ENCODE data around the gene KSR1. TPM values are rescaled to one million over a fixed set of nuclear protein-coding genes. Genes with fewer than 3 reads are reported as not detected.
"Not testable (repeated sequence)": the region's sequence is repeated elsewhere in the genome, so short reads cannot be mapped to it uniquely, and the experiment has no call there.

The KSR1 gene
- total and polyA plus RNA-seq, 2 donors (not counting 1 experiment from before 2014, with no cell fraction given) = 5.3 to 10.1 TPM

DNA sequence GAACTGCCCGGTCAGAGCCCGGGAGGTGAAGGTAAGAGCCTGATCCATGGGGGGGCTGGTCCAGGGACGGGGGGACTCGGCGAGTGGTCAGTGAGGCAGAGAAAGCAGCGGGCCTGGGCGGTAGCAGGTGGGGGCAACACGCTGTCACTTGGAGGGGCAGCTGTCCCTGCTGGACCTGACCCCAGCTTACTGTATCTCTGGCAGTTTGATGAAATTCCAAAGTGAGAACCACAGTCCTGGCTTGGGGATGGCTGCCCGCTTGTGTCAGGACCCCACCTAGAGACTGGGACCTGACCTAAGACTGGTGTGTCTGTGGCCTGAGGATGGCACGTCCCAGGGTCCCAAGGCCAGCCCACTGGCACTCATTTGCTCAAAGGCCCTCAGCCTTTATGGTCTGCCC lies 35.1 kb upstream of the KSR1 start:
- no peak overlapping the region for H3K4me3 ChIP-seq (replicated peaks in 1 of 4; ENCODE audit: control extremely low read depth in 1 of 4, insufficient read depth in 1 of 4, low read depth in 3 of 4, low read length in 4 of 4)
- H3K27me3 ChIP-seq (ENCODE audit: control insufficient read depth, insufficient read depth, low read length) = peaks cover 3% of the 10 kb centered on the region
- H3K9me3 ChIP-seq (ENCODE audit: control insufficient read depth, insufficient read depth, low read depth, low read length) = no peaks in the 10 kb centered on the region
- DNase-seq (ENCODE audit: low read depth in 2 of 2) = no peak
- no peaks in the 10 kb centered on the region for H3K36me3 ChIP-seq (ENCODE audit: control insufficient read depth, insufficient read depth, low read length)
- H3K79me2 ChIP-seq (ENCODE audit: control insufficient read depth, insufficient read depth, low read length) = no peaks in the 10 kb centered on the region
- no peak overlapping the region for H3K9ac ChIP-seq (ENCODE audit: insufficient read depth, low read length)
- no peak overlapping the region for H2AFZ ChIP-seq (ENCODE audit: low read length)
- TF ChIP-seq EZH2 (IDR thresholded peaks at IDR 0.05; ENCODE audit: low read length, missing control alignments) = no peak
- TF ChIP-seq, protein P1, sequence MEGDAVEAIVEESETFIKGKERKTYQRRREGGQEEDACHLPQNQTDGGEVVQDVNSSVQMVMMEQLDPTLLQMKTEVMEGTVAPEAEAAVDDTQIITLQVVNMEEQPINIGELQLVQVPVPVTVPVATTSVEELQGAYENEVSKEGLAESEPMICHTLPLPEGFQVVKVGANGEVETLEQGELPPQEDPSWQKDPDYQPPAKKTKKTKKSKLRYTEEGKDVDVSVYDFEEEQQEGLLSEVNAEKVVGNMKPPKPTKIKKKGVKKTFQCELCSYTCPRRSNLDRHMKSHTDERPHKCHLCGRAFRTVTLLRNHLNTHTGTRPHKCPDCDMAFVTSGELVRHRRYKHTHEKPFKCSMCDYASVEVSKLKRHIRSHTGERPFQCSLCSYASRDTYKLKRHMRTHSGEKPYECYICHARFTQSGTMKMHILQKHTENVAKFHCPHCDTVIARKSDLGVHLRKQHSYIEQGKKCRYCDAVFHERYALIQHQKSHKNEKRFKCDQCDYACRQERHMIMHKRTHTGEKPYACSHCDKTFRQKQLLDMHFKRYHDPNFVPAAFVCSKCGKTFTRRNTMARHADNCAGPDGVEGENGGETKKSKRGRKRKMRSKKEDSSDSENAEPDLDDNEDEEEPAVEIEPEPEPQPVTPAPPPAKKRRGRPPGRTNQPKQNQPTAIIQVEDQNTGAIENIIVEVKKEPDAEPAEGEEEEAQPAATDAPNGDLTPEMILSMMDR (conservative IDR thresholded peaks at IDR 0.05 in 1 of 2, IDR thresholded peaks at IDR 0.05 in 1 of 2; ENCODE audit: low read depth in 1 of 2, low read length in 2 of 2) = no peak
- no peak overlapping the region for H3K27ac ChIP-seq (ENCODE audit: insufficient read depth, low read length)
- no peaks in the 10 kb centered on the region for H3K4me1 ChIP-seq (ENCODE audit: control insufficient read depth, extremely low read depth, insufficient read depth, low read length)
- no peak overlapping the region for H3K4me2 ChIP-seq (ENCODE audit: extremely low read depth, insufficient read depth, low read length)
- no peaks in the 10 kb centered on the region for H4K20me1 ChIP-seq (ENCODE audit: control insufficient read depth, extremely low read depth, insufficient read depth, low read length)

DNA sequence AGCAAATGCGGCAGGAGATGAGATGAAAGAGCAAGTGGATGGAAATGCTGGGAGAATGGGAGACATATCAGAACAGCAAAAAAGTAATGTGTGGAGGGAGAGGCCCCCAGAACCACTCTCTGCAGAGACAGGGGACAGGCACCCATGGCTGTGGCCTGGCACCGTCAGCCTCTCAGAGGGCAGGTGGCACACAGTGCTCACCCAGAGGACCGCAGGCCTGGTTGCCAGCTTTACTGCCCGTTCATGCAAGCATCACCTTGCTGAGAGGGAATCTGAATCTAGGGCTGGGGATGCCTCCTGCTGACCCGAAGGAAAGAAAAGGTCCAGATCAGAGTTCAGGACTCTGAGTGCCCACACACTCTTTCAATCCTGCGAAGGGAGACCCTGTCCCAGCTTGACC lies 34.6 kb upstream of the KSR1 start:
- not testable (repeated sequence) for H3K9me3 ChIP-seq (ENCODE audit: control insufficient read depth, insufficient read depth, low read depth, low read length); DNase-seq (ENCODE audit: low read depth in 2 of 2); H3K79me2 ChIP-seq (ENCODE audit: control insufficient read depth, insufficient read depth, low read length); H3K27me3 ChIP-seq (ENCODE audit: control insufficient read depth, insufficient read depth, low read length); H3K4me1 ChIP-seq (ENCODE audit: control insufficient read depth, extremely low read depth, insufficient read depth, low read length); H3K36me3 ChIP-seq (ENCODE audit: control insufficient read depth, insufficient read depth, low read length); H3K4me2 ChIP-seq (ENCODE audit: extremely low read depth, insufficient read depth, low read length); H3K9ac ChIP-seq (ENCODE audit: insufficient read depth, low read length); H3K4me3 ChIP-seq (replicated peaks in 1 of 4; ENCODE audit: control extremely low read depth in 1 of 4, insufficient read depth in 1 of 4, low read depth in 3 of 4, low read length in 4 of 4); H2AFZ ChIP-seq (ENCODE audit: low read length); H3K27ac ChIP-seq (ENCODE audit: insufficient read depth, low read length); H4K20me1 ChIP-seq (ENCODE audit: control insufficient read depth, extremely low read depth, insufficient read depth, low read length)

DNA sequence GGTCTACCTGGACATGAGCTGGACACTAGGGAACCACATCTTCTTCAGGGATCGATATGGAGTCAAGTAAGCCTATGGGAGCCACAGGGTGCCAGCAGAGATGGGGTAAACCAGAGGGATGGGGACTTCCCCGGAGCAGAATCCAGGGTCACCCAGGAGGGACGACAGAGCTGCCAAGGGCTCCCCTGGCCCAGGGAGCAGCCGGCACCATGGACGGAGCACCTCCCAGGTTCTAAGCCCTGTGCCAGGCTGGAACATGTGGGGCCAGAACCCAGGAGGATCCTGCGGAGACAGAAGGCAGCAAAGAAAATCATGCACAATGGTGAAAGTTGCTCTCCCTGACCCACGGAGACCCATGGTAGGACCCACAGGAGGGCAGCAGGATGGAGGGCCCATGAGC lies 33.6 kb upstream of the KSR1 start:
- no peak overlapping the region for H3K4me2 ChIP-seq (ENCODE audit: extremely low read depth, insufficient read depth, low read length)
- no peak overlapping the region for H2AFZ ChIP-seq (ENCODE audit: low read length)
- no peaks in the 10 kb centered on the region for H3K79me2 ChIP-seq (ENCODE audit: control insufficient read depth, insufficient read depth, low read length)
- no peak for DNase-seq (ENCODE audit: low read depth in 2 of 2)
- no peaks in the 10 kb centered on the region for H3K4me1 ChIP-seq (ENCODE audit: control insufficient read depth, extremely low read depth, insufficient read depth, low read length)
- no peaks in the 10 kb centered on the region for H4K20me1 ChIP-seq (ENCODE audit: control insufficient read depth, extremely low read depth, insufficient read depth, low read length)
- no peak overlapping the region for H3K4me3 ChIP-seq (replicated peaks in 1 of 4; ENCODE audit: control extremely low read depth in 1 of 4, insufficient read depth in 1 of 4, low read depth in 3 of 4, low read length in 4 of 4)
- H3K27me3 ChIP-seq (ENCODE audit: control insufficient read depth, insufficient read depth, low read length) = peaks cover 3% of the 10 kb centered on the region
- no peak overlapping the region for H3K9ac ChIP-seq (ENCODE audit: insufficient read depth, low read length)
- H3K9me3 ChIP-seq (ENCODE audit: control insufficient read depth, insufficient read depth, low read depth, low read length) = no peaks in the 10 kb centered on the region
- no peak for TF ChIP-seq EZH2 (IDR thresholded peaks at IDR 0.05; ENCODE audit: low read length, missing control alignments)
- TF ChIP-seq, protein P1 (conservative IDR thresholded peaks at IDR 0.05 in 1 of 2, IDR thresholded peaks at IDR 0.05 in 1 of 2; ENCODE audit: low read depth in 1 of 2, low read length in 2 of 2) = no peak
- H3K36me3 ChIP-seq (ENCODE audit: control insufficient read depth, insufficient read depth, low read length) = no peaks in the 10 kb centered on the region
- H3K27ac ChIP-seq (ENCODE audit: insufficient read depth, low read length) = no peak overlapping the region
